Globus pallidus (tissue), 1 donor: ENCODE data around the gene PRSS38.

ENCODE experiments used
- DNase-seq: peaks from one replicate; pipeline ENCODE4 v3.0.0-alpha.2; 2015; ENCODE audit warnings: low spot score

The PRSS38 gene

GRCh38 chr1:227815468-227816409 is at the start of gene PRSS38:
PRSS38 (plus strand) TSS chr1:227815675; CDS start chr1:227815717, 42 bp downstream.
- no peak for DNase-seq

GRCh38 chr1:227766015-227766634 is 49.4 kb upstream of the PRSS38 start:
- no peak for DNase-seq

GRCh38 chr1:227766653-227767277 is 48.7 kb upstream of the PRSS38 start:
- DNase-seq = no peak

- DNase-seq = no peak
Observed at GRCh38 chr1:227767401-227768124, 47.9 kb upstream of the PRSS38 start.

GRCh38 chr1:227768125-227768439 is 47.4 kb upstream of the PRSS38 start:
- DNase-seq = no peak

- no peak for DNase-seq
Observed at GRCh38 chr1:227768640-227769039, 46.8 kb upstream of the PRSS38 start.

GRCh38 chr1:227769047-227769935 is 46.2 kb upstream of the PRSS38 start:
- no peak for DNase-seq

GRCh38 chr1:227769936-227770494 is 45.5 kb upstream of the PRSS38 start:
- DNase-seq = no peak

- DNase-seq = no peak
Observed at GRCh38 chr1:227770812-227771211, 44.7 kb upstream of the PRSS38 start.

GRCh38 chr1:227771326-227771725 is 44.1 kb upstream of the PRSS38 start:
- no peak for DNase-seq

GRCh38 chr1:227771771-227772170 is 43.7 kb upstream of the PRSS38 start:
- no peak for DNase-seq

- no peak for DNase-seq
Observed at GRCh38 chr1:227773558-227773957, 41.9 kb upstream of the PRSS38 start.

- no peak for DNase-seq
Observed at GRCh38 chr1:227774051-227774731, 41.3 kb upstream of the PRSS38 start.

- no peak for DNase-seq
Observed at GRCh38 chr1:227774821-227775661, 40.4 kb upstream of the PRSS38 start.

- DNase-seq = no peak
Observed at GRCh38 chr1:227775841-227776240, 39.6 kb upstream of the PRSS38 start.

GRCh38 chr1:227776331-227776771 is 39.1 kb upstream of the PRSS38 start:
- DNase-seq = no peak

GRCh38 chr1:227777156-227777555 is 38.3 kb upstream of the PRSS38 start:
- no peak for DNase-seq

- DNase-seq = no peak
Observed at GRCh38 chr1:227777646-227778045, 37.8 kb upstream of the PRSS38 start.

- no peak for DNase-seq
Observed at GRCh38 chr1:227778401-227778947, 37.0 kb upstream of the PRSS38 start.
